Measurements from ENCODE around the gene GPC2. TPM values are rescaled to one million over a fixed set of nuclear protein-coding genes. Genes with fewer than 3 reads are reported as not detected.
A peak's percentile ranks its signal among the peaks of the same experiment; 100 is the strongest.
"Not testable (repeated sequence)": the region's sequence is repeated elsewhere in the genome, so short reads cannot be mapped to it uniquely, and the experiment has no call there.

The GPC2 gene
- total RNA-seq, 2 donors from 2014 or later = 9.7 to 14.2 TPM

DNA sequence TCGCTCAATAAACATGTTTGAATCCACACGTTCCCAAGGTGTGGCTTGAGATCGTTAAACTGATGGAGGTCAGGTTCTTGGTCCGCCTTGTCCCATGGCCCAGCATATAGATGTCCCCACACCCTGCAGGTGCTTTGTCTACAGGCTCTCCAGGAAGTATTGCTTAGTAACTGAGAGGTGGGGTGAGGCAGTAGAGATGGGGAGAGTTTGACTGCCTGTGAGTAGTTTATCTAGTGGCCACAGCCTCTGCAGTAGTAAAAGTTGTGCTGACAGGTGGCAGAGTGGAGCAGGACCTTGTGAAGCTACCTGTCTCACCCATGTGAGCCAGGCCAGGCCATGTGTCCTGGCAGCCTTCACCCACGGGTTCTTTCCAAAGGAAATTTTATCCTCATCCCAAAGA is 37.2 kb upstream of the GPC2 start:
- ATAC-seq (replicated peaks in 1 of 2); DNase-seq; H3K27ac Mint-ChIP-seq; H3K9me3 Mint-ChIP-seq; H3K27me3 Mint-ChIP-seq (ENCODE audit: low read depth): not testable (repeated sequence)
- Mint-ChIP-seq H3K36me3 (ENCODE audit: insufficient read depth in 2 of 2) (peaks cover 16 to 22% of the 10 kb centered on the region in 2 donors), H3K4me1 (ENCODE audit: low read depth) (peaks cover 91% of the 10 kb centered on the region), H3K4me3 (peak overlapping the region; percentile 6 to 51)

DNA sequence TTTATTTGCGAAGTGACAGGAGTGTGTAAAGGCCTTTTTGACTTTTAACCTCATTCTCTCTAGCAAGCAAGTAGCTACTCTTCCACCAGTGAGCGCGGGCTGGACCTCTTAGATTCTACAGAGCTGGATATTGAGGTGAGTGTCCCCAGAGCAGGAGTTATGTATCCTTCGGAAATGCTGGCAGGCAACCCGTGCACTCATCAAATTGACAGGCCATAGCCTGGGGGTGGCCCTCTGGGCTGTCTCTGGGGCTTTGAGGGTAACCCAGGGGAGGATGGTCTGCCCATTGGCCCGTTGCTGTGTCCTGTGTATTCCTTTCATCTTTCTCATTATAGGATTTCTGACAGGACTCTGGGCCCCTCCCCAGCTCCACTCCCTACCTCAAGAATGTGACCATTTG is 36.5 kb upstream of the GPC2 start:
- DNase-seq (no peak), ATAC-seq (replicated peaks in 1 of 2) (no peak)
- Mint-ChIP-seq H3K27ac (no peak overlapping the region), H3K4me3 (peak overlapping the region; percentile 50 to 92), H3K4me1 (ENCODE audit: low read depth) (peaks cover 91% of the 10 kb centered on the region), H3K36me3 (ENCODE audit: insufficient read depth in 2 of 2) (peaks cover 13 to 21% of the 10 kb centered on the region in 2 donors), H3K27me3 (ENCODE audit: low read depth) (no peaks in the 10 kb centered on the region), H3K9me3 (peaks cover 0 to 2% of the 10 kb centered on the region in 2 donors)

DNA sequence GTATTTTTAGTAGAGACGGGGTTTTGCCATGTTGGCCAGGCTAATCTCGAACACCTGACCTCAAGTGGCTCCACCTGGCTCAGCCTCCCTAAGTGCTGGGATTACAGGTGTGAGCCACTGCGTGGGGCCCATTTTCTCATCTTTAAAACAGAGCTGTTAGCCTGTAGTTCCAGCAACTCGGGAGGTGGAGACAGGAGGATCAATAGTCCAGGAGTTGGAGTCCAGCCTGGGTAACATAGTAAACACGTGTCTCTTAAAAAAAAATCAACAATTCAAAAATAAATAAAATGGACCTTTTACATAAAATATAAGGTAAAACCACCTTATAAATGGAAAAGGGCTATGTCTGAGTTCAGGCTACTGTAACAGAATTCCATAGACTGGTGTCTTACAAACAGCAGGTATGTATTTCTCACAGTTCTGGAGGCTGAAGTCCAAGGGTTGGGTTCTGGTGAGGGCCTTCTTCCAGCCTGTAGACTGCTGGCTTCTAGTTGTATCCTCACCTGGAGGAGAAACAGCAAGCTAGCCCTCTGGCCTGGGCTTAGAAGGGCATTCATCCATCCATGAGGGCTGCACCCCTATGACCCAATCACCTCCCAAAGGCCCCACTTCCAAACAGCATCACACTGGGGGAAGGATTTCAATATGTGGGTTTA is 35.6 kb upstream of the GPC2 start:
- peaks cover 95% of the 10 kb centered on the region for H3K4me1 Mint-ChIP-seq (ENCODE audit: low read depth)
- no peak overlapping the region for H3K27ac Mint-ChIP-seq
- DNase-seq = no peak
- no peak for ATAC-seq (replicated peaks in 1 of 2)
- H3K27me3 Mint-ChIP-seq (ENCODE audit: low read depth) = no peaks in the 10 kb centered on the region
- H3K4me3 Mint-ChIP-seq = peak overlapping the region; percentile 50 to 92
- peaks cover 0 to 2% of the 10 kb centered on the region in 2 donors for H3K9me3 Mint-ChIP-seq
- peaks cover 13 to 20% of the 10 kb centered on the region in 2 donors for H3K36me3 Mint-ChIP-seq (ENCODE audit: insufficient read depth in 2 of 2)

DNA sequence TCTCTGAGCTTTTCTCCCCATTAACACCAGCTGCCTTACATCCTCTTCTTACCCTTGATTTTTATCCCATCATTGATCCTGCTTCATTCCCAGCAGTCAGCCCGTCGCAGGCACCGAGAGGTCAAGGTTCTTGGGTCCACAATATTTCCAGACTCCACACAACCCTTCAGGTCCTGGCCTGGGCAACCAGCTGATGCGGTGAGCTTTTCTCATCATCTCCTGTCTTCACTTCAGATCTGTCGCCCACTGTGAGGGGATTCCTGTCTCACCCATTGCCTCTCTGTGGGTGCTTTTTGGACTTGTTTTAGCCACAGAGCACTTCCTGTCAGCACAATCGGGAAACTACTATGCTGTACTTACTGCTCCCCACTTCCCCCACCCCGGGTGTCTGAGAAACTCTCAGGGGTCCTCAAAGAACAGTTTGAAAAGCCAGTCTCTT is 34.2 kb upstream of the GPC2 start:
- H3K27me3 Mint-ChIP-seq (ENCODE audit: low read depth) = no peaks in the 10 kb centered on the region
- peaks cover 13 to 20% of the 10 kb centered on the region in 2 donors for H3K36me3 Mint-ChIP-seq (ENCODE audit: insufficient read depth in 2 of 2)
- H3K4me3 Mint-ChIP-seq = peak overlapping the region; percentile 91 to 92
- H3K27ac Mint-ChIP-seq = peak overlapping the region; percentile 33
- H3K9me3 Mint-ChIP-seq = peaks cover 0 to 2% of the 10 kb centered on the region in 2 donors
- peaks cover 85% of the 10 kb centered on the region for H3K4me1 Mint-ChIP-seq (ENCODE audit: low read depth)
- ATAC-seq (replicated peaks in 1 of 2) (peak; percentile 66 to 68), DNase-seq (peak; percentile 71)

DNA sequence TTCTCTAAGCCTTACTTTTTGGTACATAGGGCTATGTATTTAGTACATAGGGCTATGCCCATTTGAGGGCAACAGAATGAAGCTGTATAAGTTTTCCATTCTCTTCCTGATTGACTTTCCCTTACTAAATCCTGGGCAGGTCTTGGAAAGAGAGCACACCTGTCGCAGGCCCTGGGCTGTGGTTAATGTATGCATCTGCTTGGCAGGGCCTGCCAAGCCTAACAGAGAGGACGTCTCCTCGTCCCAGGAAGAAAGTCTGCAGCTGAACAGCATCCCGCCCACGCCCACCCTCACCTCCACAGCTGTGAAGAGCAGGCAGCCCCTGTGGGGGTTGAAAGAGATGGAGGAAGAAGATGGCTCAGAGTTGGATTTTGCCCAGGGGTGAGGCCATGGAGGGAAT is 33.6 kb upstream of the GPC2 start:
- ATAC-seq (replicated peaks in 1 of 2) (no peak), DNase-seq (no peak)
- Mint-ChIP-seq H3K27me3 (ENCODE audit: low read depth) (no peaks in the 10 kb centered on the region), H3K27ac (no peak overlapping the region), H3K36me3 (ENCODE audit: insufficient read depth in 2 of 2) (peaks cover 13 to 20% of the 10 kb centered on the region in 2 donors), H3K9me3 (peaks cover 0 to 2% of the 10 kb centered on the region in 2 donors), H3K4me3 (peak overlapping the region; percentile 75 to 92), H3K4me1 (ENCODE audit: low read depth) (peaks cover 82% of the 10 kb centered on the region)

DNA sequence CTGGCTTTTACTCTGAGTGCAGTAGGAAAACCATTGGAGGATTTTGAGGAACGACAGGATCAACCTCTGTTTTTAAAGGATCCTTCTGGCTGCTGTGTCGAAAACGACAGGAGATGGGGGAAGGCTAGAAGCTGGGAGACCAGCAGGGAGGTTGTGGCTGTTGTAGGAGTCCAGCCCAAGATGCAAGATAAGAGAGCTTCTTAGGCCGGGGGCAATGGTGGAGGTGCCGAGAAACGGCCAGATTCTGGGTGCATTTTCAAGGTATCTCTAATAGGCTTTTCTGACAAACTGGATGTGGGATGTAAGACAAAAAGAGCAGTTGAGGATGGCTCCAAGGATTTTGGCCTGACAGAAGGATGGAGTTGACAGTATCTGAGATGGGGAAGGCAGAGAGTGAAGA is 32.3 kb upstream of the GPC2 start:
- Mint-ChIP-seq H3K4me1 (ENCODE audit: low read depth) (peaks cover 69% of the 10 kb centered on the region), H3K4me3 (peak overlapping the region; percentile 82 to 95), H3K27ac (peak overlapping the region; percentile 86), H3K27me3 (ENCODE audit: low read depth) (no peaks in the 10 kb centered on the region), H3K36me3 (ENCODE audit: insufficient read depth in 2 of 2) (peaks cover 8 to 20% of the 10 kb centered on the region in 2 donors), H3K9me3 (peaks cover 0 to 2% of the 10 kb centered on the region in 2 donors)
- no peak for ATAC-seq (replicated peaks in 1 of 2)
- DNase-seq = no peak

DNA sequence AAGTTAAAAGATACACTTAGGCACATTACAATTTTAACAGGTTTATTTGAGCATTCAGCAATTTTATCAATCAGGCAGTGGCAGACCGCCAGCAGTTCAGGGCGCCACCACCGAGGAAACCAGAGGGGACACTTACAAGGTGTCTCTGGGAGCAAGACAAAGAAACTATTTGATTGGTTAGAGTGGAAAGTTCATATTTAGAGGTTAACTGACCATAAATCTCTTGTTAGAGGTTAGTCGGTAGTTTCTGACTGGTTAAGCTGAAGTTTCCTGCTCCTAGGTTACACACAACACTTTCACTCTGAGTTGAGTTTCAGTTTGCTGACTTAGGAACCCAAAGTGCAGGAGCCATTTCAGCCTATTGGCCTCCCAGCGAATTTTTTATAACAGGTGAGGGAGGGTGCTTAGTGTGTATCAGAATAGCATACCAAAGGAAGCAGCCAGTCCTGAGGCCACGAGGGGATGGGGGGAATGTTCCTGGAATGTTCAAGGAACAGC is 31.8 kb upstream of the GPC2 start:
- H3K27ac Mint-ChIP-seq = peak overlapping the region; percentile 86
- H3K27me3 Mint-ChIP-seq (ENCODE audit: low read depth) = no peaks in the 10 kb centered on the region
- H3K4me1 Mint-ChIP-seq (ENCODE audit: low read depth) = peaks cover 69% of the 10 kb centered on the region
- peaks cover 0 to 2% of the 10 kb centered on the region in 2 donors for H3K9me3 Mint-ChIP-seq
- DNase-seq = peak; percentile 68
- H3K36me3 Mint-ChIP-seq (ENCODE audit: insufficient read depth in 2 of 2) = peaks cover 8 to 16% of the 10 kb centered on the region in 2 donors
- peak overlapping the region; percentile 82 to 95 for H3K4me3 Mint-ChIP-seq
- peak; percentile 88 to 91 for ATAC-seq (replicated peaks in 1 of 2)

DNA sequence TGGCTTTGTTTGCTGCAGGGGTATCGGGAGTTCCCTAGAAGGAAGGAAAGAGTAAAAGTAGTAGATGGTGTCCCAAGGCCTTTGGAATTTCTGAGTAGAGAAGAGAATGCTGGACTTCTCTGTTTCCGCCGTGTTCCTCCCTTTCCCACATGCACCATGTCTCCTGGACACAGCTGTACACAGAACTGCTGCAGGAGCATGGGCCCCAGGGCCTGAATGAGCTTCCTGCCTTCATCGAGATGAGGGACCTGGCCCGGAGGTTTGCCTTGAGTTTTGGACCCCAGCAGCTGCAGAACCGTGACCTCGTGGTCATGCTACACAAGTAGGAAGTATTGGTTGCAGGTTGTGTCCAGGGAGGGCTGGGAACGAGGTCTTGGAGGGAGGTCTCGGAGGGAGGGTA is 27.3 kb upstream of the GPC2 start:
- Mint-ChIP-seq H3K9me3 (no peaks in the 10 kb centered on the region), H3K36me3 (ENCODE audit: insufficient read depth in 2 of 2) (peaks cover 5 to 6% of the 10 kb centered on the region in 2 donors), H3K4me3 (no peak overlapping the region), H3K27ac (peak overlapping the region; percentile 2), H3K27me3 (ENCODE audit: low read depth) (peaks cover 6% of the 10 kb centered on the region), H3K4me1 (ENCODE audit: low read depth) (peaks cover 40% of the 10 kb centered on the region)
- ATAC-seq (replicated peaks in 1 of 2) = no peak
- no peak for DNase-seq

DNA sequence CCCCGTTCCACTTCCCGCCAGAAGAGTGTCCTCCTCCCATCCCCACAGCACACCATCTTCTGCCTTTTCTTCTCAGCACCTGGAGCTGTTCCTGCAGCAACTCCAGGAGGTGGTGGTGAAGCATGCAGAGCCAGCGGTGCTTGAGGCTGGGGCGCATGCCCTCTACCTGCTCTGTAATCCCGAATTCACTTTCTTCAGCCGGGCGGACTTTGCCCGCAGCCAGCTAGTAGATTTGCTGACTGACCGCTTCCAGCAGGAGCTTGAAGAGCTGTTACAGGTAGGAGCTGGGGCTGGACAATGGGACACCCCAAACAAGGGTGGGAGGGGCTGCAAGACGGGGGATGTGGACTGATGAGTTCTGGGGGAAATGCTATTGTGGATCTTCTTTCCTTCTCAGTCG is 23.5 kb upstream of the GPC2 start:
- H3K4me1 Mint-ChIP-seq (ENCODE audit: low read depth) = peaks cover 25% of the 10 kb centered on the region
- ATAC-seq (replicated peaks in 1 of 2) = no peak
- no peaks in the 10 kb centered on the region for H3K9me3 Mint-ChIP-seq
- peaks cover 6% of the 10 kb centered on the region for H3K27me3 Mint-ChIP-seq (ENCODE audit: low read depth)
- H3K27ac Mint-ChIP-seq = no peak overlapping the region
- DNase-seq = no peak
- H3K4me3 Mint-ChIP-seq = no peak overlapping the region
- H3K36me3 Mint-ChIP-seq (ENCODE audit: insufficient read depth in 2 of 2) = peaks cover 0 to 9% of the 10 kb centered on the region in 2 donors

DNA sequence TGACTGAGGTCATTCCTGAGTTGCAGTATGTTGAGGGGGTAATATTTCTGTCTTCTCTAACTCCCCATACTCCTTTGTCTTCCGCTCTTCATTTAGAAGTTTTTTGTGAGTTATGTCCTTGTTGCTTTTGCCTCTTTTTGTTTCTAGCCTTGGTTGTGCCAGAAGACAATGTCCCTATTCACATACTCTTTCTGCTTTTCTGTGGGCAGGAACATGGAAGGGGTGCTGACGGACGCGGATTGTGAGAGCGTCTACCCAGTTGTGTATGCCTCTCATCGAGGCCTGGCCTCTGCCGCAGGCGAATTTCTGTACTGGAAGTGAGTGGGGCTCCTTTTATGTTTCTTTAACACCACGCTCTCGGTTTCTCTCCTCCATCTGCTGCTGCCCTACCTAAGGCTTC is 21.1 kb upstream of the GPC2 start:
- Mint-ChIP-seq H3K27me3 (ENCODE audit: low read depth) (peaks cover 6% of the 10 kb centered on the region), H3K4me1 (ENCODE audit: low read depth) (peaks cover 23% of the 10 kb centered on the region), H3K9me3 (no peaks in the 10 kb centered on the region), H3K36me3 (ENCODE audit: insufficient read depth in 2 of 2) (peaks cover 0 to 10% of the 10 kb centered on the region in 2 donors), H3K4me3 (no peak overlapping the region), H3K27ac (no peak overlapping the region)
- ATAC-seq (replicated peaks in 1 of 2) (no peak), DNase-seq (no peak)

DNA sequence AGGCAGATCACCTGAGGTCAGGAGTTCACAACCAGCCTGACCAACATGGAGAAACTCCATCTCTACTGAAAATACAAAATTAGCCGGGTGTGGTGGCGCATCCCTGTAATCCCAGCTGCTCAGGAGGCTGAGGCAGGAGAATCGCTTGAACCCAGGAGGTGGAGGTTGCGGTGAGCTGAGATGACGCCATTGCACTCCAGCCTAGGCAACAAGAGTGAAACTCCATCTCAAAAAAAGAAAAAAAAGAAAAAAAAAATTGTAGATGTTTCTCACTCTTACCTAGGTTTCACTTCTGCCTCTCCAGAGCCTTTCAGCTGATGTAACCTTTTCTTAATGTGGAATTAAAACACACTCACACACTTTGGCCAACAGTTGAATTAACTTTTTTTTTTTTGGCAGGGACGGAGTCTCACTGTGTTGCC is 18.7 kb upstream of the GPC2 start:
- H3K27me3 Mint-ChIP-seq (ENCODE audit: low read depth); DNase-seq; H3K9me3 Mint-ChIP-seq; H3K4me3 Mint-ChIP-seq; H3K36me3 Mint-ChIP-seq (ENCODE audit: insufficient read depth in 2 of 2); ATAC-seq (replicated peaks in 1 of 2): not testable (repeated sequence)
- Mint-ChIP-seq H3K27ac (peak overlapping the region; percentile 24), H3K4me1 (ENCODE audit: low read depth) (peaks cover 44% of the 10 kb centered on the region)

DNA sequence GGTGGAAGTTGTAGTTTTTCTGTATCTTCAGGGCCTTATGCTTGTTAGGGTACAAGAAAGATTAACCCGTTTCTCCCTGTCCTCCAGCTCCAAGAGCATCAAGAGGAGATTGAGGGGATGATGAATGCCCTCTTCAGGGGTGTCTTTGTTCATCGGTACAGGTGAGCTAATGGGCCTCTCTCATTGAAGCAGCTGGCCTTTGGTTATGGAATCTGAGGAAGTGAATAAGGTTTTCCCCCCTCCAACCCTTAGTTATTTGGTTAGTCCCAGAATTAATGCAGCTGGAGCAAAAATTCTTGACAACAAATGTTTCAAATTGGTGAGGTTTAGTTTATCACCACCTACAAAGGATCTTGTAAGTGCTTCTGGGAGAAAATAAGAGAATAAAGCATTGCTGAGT is 18.0 kb upstream of the GPC2 start:
- DNase-seq = no peak
- no peak for ATAC-seq (replicated peaks in 1 of 2)
- no peaks in the 10 kb centered on the region for H3K9me3 Mint-ChIP-seq
- H3K27me3 Mint-ChIP-seq (ENCODE audit: low read depth) = no peaks in the 10 kb centered on the region
- peaks cover 0 to 10% of the 10 kb centered on the region in 2 donors for H3K36me3 Mint-ChIP-seq (ENCODE audit: insufficient read depth in 2 of 2)
- H3K4me3 Mint-ChIP-seq = no peak overlapping the region
- H3K27ac Mint-ChIP-seq = no peak overlapping the region
- peaks cover 44% of the 10 kb centered on the region for H3K4me1 Mint-ChIP-seq (ENCODE audit: low read depth)

DNA sequence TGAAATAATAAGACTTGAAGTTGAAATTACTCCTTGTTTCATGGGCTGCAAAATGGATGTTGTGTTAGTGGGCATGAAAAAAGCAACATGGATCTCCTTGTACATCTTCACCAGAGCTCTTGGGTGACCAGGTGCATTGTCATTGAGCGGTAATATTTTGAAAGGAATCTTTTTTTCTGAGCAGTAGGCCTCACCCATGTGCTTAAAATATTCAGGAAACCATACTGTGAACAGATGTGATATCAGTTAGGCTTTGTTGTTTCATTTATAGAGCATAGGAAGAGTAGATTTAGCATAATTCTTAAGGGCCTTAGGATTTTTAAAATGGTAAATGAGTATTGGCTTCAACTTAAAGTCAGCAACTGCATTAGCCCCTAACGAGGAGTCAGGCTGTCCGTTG is 15.8 kb upstream of the GPC2 start:
- no peaks in the 10 kb centered on the region for H3K27me3 Mint-ChIP-seq (ENCODE audit: low read depth)
- DNase-seq = no peak
- no peak for ATAC-seq (replicated peaks in 1 of 2)
- no peaks in the 10 kb centered on the region for H3K9me3 Mint-ChIP-seq
- H3K4me3 Mint-ChIP-seq = no peak overlapping the region
- peaks cover 0 to 7% of the 10 kb centered on the region in 2 donors for H3K36me3 Mint-ChIP-seq (ENCODE audit: insufficient read depth in 2 of 2)
- H3K4me1 Mint-ChIP-seq (ENCODE audit: low read depth) = peaks cover 52% of the 10 kb centered on the region
- no peak overlapping the region for H3K27ac Mint-ChIP-seq

Measured in activated T-cell treated with anti-CD3 and anti-CD28 coated beads, Interleukin-2, amount 50 U/mL, for 72 hours (primary cell).